ENCODE measurements around the gene GRM2. TPM values are rescaled to one million over a fixed set of nuclear protein-coding genes. Genes with fewer than 3 reads are reported as not detected.

GRM2 gene
- total RNA-seq, 1 donor from 2014 or later: 1.2 TPM

DNA sequence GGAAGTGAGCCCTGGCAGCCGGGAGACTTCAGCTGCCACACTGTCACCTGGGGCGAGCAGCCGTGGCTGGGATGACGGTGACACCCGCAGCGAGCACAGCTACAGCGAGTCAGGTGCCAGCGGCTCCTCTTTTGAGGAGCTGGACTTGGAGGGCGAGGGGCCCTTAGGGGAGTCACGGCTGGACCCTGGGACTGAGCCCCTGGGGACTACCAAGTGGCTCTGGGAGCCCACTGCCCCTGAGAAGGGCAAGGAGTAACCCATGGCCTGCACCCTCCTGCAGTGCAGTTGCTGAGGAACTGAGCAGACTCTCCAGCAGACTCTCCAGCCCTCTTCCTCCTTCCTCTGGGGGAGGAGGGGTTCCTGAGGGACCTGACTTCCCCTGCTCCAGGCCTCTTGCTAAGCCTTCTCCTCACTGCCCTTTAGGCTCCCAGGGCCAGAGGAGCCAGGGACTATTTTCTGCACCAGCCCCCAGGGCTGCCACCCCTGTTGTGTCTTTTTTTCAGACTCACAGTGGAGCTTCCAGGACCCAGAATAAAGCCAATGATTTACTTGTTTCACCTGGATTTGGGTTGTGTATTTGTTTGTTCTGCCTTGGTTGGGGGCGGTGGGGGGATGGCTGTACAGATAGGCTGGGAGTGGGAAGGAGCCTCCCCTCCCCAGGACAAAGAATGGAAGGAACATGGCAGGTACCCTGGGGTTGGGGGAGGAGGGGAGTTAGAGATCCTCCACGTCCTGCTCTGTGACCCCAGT is 2.9 kb upstream of the GRM2 start:
- intact Hi-C loops (cut with micrococcal nuclease): no loop called here

GRCh38 chr3:51704511-51704950 is 2.3 kb upstream of the GRM2 start:
- intact Hi-C loops (cut with micrococcal nuclease): no loop called here

DNA sequence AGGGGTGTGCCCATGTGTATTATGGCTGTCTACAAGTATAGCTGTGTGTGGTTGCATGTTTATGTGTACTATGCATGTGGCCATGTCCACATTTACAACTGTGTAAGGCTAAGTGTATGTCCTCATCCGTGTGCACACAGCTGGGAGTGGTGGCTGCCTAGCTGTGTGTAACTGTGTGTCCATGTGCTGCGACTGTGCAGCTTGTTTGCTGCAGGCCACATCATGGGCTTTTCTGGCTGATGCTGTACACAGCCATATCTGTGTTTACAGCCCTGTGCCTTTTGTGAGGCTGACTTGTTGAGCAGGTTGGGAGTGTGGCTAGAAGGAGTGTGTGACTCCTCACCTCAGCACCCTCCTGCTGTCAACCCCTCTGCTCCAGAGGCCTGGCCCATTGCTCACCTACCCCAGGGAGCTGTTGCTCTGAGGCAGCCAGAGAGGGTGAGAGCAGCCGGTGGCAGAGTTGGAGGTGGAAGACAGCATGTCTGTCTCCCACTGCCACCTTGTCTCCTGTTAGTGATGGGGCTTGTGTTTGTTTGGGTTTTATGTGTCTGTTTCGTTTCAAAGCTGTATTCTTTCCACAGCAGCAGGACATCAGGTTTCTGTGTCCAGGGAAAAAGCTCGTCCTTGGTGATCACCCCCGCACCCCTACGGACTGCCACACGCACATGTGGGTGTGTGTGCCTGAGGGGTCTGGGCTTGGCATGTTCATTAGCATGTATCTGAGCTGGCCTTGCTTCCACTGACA is 1.4 kb upstream of the GRM2 start:
- intact Hi-C loops (cut with micrococcal nuclease): no loop called here

GRCh38 chr3:51706021-51706485 is 815 bp upstream of the GRM2 start:
- intact Hi-C loops (cut with micrococcal nuclease): no loop called here

GRCh38 chr3:51708216-51708845 is 1.5 kb downstream of the GRM2 start:
- intact Hi-C loops (cut with micrococcal nuclease): no loop called here

GRCh38 chr3:51709004-51709420 is 2.1 kb downstream of the GRM2 start:
- intact Hi-C loops (cut with micrococcal nuclease): no loop called here

GRCh38 chr3:51709675-51710074 is 2.8 kb downstream of the GRM2 start:
- intact Hi-C loops (cut with micrococcal nuclease): no loop called here

DNA sequence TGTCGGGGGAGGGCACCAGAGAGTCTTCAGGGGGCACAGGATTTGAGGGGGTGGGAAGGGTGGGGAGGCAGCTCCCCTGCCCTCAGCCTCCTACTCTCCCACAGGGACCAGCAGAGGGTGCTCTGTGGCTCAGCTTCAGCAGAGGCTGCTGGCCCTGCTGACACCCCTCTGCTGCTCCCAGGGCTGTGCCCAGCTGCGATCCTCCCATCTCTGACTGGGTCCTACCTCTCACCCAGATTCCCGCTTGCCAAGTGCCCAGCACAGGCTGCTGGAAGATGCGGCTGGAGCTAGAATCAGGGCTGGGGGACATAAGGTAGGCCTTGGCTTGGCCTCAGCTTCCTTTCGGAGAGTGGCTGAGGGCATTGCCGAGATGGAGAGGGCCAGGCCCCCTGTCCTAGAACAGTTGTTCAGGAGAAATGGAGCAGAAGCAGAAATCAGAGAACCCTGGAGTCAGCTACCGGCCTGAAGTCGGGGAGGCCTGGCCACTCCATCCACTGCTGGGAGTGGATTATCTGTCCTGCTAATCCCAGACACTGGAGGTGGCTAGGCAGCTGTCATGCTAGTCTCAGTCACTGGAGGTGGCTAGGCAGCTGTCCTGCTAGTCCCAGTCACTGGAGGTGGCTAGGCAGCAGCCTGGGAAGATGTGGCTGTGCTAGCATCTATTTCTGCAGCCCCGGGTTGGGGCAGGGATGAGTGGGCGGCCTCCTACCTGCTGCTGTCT is 3.9 kb downstream of the GRM2 start:
- intact Hi-C loops (cut with micrococcal nuclease): no loop called here

DNA sequence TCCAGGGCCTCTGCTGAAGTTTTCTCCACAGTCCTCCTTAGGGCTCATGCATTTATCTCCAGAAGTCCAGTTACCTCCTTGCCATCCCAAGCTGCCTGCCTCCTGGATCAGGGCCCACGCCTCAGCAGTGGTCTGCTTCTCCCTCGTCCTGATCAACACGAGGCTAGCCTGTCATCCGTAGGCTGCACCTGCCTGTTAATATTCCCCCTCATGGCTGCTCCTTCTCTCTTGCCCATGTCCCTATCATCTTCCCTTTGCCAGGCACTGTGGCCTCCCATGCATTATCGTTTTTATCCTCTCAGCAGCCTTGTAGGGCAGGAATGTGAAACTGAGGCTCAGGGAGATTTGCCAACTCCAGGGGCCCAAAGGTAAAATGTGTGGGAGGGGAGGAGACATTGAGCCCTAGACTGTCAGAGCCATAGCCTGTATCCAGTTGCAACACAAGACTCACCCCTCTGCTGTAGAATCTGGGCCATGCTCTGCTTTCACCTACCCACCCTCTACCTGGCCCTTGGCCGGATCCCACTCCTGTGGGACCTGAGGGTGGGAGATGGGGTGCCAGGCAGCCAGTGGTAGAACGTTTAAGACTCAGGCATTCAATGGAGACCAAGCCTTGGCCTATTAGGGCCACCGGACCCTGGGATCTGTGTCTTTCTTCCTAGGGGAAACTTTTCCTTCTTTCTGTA is 4.6 kb downstream of the GRM2 start:
- intact Hi-C loops (cut with micrococcal nuclease): no loop called here

DNA sequence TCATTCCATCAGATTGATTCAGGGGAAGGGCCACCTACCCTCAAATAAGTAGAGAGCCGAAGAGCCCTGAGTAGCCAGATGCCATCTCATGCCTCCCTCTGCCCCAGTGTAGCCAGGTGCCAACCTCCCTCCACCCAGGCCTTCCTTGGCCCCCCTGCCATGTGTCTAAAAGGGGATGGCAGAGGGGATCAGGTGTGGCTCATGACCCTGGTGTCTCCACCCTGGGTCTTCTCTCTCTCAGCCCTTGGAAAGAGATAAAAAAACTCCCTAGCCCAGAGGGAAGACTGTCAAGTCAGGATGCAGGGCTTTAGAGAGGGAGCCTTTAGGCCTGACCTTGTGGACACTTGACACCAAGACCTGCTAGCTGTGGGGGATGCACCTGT is 5.2 kb downstream of the GRM2 start:
- intact Hi-C loops (cut with micrococcal nuclease): no loop called here

DNA sequence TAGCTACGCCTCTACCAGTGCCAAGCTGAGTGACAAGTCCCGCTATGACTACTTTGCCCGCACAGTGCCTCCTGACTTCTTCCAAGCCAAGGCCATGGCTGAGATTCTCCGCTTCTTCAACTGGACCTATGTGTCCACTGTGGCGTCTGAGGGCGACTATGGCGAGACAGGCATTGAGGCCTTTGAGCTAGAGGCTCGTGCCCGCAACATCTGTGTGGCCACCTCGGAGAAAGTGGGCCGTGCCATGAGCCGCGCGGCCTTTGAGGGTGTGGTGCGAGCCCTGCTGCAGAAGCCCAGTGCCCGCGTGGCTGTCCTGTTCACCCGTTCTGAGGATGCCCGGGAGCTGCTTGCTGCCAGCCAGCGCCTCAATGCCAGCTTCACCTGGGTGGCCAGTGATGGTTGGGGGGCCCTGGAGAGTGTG is 5.7 kb downstream of the GRM2 start:
- intact Hi-C loops (cut with micrococcal nuclease): no loop called here

GRCh38 chr3:51712963-51713362 is 6.1 kb downstream of the GRM2 start:
- intact Hi-C loops (cut with micrococcal nuclease): no loop called here

DNA sequence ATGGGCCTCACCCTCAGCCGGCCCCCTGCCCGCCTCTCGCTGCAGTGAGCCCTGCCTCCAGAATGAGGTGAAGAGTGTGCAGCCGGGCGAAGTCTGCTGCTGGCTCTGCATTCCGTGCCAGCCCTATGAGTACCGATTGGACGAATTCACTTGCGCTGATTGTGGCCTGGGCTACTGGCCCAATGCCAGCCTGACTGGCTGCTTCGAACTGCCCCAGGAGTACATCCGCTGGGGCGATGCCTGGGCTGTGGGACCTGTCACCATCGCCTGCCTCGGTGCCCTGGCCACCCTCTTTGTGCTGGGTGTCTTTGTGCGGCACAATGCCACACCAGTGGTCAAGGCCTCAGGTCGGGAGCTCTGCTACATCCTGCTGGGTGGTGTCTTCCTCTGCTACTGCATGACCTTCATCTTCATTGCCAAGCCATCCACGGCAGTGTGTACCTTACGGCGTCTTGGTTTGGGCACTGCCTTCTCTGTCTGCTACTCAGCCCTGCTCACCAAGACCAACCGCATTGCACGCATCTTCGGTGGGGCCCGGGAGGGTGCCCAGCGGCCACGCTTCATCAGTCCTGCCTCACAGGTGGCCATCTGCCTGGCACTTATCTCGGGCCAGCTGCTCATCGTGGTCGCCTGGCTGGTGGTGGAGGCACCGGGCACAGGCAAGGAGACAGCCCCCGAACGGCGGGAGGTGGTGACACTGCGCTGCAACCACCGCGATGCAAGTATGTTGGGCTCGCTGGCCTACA is 8.5 kb downstream of the GRM2 start:
- intact Hi-C loops (cut with micrococcal nuclease): no loop called here

GRCh38 chr3:51715977-51716294 is 9.1 kb downstream of the GRM2 start:
- intact Hi-C loops (cut with micrococcal nuclease): no loop called here

DNA sequence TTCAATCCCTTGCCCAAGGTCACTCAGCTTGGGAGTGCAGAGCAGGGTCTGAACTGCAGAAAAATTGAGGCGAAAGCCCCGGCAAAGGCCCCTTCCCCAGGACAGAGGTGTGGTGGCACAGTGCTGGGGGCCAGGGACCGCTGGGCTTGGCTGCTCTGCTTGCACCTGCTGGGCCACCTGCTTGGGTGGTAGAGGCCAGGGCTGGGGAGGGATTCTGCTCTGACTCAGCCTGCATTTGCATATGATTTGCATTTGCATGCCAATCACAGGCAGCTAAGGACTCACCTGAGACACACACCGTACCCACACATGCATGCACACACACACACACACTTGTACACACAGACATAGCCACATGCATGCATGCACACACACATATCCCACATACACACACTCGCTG is 9.9 kb downstream of the GRM2 start:
- intact Hi-C loops (cut with micrococcal nuclease): no loop called here

- intact Hi-C loops (cut with micrococcal nuclease): no loop called here
Measured at GRCh38 chr3:51717446-51717845, 10.6 kb downstream of the GRM2 start.

DNA sequence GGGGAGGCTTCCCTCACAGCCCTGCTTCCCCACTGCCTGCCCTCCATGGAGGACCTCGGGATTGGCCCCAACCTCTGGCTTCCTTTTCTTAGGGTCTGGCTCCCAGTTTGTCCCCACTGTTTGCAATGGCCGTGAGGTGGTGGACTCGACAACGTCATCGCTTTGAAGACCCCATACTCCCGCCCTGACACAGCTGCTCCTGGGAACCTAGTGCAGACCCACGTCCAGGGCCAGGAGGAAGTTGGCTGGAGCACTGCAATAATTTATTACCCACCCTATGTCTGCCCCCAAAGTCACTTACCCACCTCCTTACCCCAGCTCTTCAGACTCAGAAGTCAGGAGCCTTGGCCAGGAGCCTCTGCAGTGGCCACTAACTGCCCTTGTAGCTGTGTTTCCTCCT is 11.1 kb downstream of the GRM2 start:
- intact Hi-C loops (cut with micrococcal nuclease): no loop called here

DNA sequence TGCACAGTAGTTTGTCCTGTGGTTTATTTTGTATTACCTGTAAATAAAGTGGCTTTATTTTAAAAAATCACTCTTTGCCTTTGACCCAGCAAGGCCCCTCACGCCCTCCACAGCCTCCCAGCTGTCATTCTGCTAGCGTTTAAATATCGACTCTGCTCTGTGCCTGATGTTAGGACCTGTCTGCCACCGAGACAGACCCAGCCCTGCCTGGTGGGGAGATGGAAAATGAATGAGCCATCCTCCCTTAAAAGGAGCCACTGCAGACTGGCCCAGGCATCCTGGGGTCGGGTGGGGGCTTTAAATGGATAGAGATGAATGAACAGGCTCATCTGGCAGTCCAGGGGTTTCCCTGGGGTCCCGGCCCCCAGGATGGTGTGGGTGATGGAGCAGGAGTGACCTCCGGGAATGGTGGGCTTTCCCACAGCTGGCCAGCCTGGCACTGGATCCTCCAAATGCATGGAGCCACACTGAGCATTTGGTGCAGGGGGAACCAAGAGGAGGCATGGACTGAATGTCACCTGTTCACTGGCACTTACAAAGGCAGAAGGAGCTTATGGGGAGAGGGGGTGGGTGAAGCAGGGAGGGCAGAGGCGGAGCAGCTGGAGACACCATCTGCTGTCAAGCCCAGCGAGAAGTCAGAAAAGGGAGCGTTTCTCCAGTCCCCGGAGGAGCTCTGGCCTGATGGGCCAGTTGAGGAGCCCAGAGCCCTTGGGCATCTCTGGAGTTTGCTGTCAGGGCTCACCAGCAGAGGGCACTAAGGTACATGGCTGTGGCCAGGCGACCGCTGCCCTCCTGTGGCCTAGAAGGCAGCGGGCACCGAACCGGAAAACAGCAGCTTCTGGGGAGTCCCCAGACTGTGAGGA is 11.9 kb downstream of the GRM2 start:
- intact Hi-C loops (cut with micrococcal nuclease): loop anchor here (1.0 kb wide), 1 partner anchor 82 kb away; no protein-coding TSS in a partner anchor

DNA sequence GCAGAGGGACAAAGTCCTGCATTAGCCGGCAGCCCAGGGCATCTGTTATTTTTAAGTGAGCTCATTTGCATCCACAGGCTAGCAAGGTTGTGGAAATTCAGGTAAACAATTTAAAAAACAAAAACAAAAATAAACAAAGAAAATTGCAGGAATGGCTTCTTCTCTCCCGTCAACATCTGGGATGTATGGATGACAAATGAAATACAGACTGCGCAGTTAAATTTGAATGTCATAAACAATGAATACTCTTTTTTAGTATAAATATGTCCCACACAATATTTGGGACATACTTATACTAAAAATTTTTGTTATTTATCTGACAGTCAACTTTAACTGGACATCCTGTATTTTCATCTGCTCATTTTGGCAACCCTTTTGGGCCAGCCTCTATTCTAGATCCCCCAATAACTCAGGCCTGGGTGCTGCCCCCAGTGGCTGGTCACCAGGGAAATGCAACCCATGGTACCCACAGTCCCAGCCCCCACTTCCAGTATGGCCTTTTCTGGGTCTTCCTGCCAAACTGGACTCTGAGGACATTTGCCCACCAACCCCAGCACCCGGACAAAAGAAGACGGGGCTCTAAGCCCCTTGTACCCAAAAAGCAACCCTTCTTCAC is 12.7 kb downstream of the GRM2 start:
- intact Hi-C loops (cut with micrococcal nuclease): loop anchor here (1.0 kb wide), 1 partner anchor 81 kb away; no protein-coding TSS in a partner anchor

All from T-helper 2 cell treated with Interferon-gamma antibody and Interleukin-4, amounts not matched to agents 100 ng/mL and 5 ng/mL, for 36 hours (primary cell).